Dedifferentiated amniotic fluid mesenchymal stem cell (primary cell): ENCODE results near the gene GPR32.
"Not testable (repeated sequence)": the region's sequence is repeated elsewhere in the genome, so short reads cannot be mapped to it uniquely, and the experiment has no call there.

Experiments
- DNase-seq: peaks from one replicate; pipeline ENCODE4 v3.0.0-alpha.2; 2016; ENCODE audit errors: extremely low spot score

Gene GPR32

GRCh38 chr19:50747141-50747540 lies 23.1 kb upstream of the GPR32 start:
- not testable (repeated sequence) for DNase-seq

GRCh38 chr19:50749490-50749889 lies 20.8 kb upstream of the GPR32 start:
- no peak for DNase-seq

GRCh38 chr19:50750010-50750409 lies 20.3 kb upstream of the GPR32 start:
- no peak for DNase-seq

GRCh38 chr19:50753879-50754278 lies 16.4 kb upstream of the GPR32 start:
- no peak for DNase-seq

GRCh38 chr19:50756244-50756643 lies 14.0 kb upstream of the GPR32 start:
- not testable (repeated sequence) for DNase-seq

GRCh38 chr19:50757624-50758023 lies 12.6 kb upstream of the GPR32 start:
- DNase-seq, result not testable (repeated sequence)

GRCh38 chr19:50759076-50759475 lies 11.2 kb upstream of the GPR32 start:
- not testable (repeated sequence) for DNase-seq

GRCh38 chr19:50759886-50760285 lies 10.4 kb upstream of the GPR32 start:
- DNase-seq, result no peak

GRCh38 chr19:50761501-50761900 lies 8.8 kb upstream of the GPR32 start:
- DNase-seq, result not testable (repeated sequence)

GRCh38 chr19:50763521-50763920 lies 6.7 kb upstream of the GPR32 start:
- not testable (repeated sequence) for DNase-seq

- DNase-seq, result no peak
Measured at GRCh38 chr19:50764409-50764808, 5.9 kb upstream of the GPR32 start.

- not testable (repeated sequence) for DNase-seq
Measured at GRCh38 chr19:50766746-50767145, 3.5 kb upstream of the GPR32 start.

- not testable (repeated sequence) for DNase-seq
Measured at GRCh38 chr19:50767263-50767662, 3.0 kb upstream of the GPR32 start.

GRCh38 chr19:50768277-50768676 lies 2.0 kb upstream of the GPR32 start:
- no peak for DNase-seq

GRCh38 chr19:50770888-50771287 lies 624 bp downstream of the GPR32 start:
- no peak for DNase-seq

GRCh38 chr19:50772476-50772875 lies 2.2 kb downstream of the GPR32 start:
- DNase-seq, result no peak

GRCh38 chr19:50772912-50773311 lies 2.6 kb downstream of the GPR32 start:
- not testable (repeated sequence) for DNase-seq

- DNase-seq, result not testable (repeated sequence)
Measured at GRCh38 chr19:50773454-50773853, 3.2 kb downstream of the GPR32 start.

- no peak for DNase-seq
Measured at GRCh38 chr19:50776131-50776530, 5.9 kb downstream of the GPR32 start.

- no peak for DNase-seq
Measured at GRCh38 chr19:50777261-50777660, 7.0 kb downstream of the GPR32 start.

GRCh38 chr19:50777830-50778303 lies 7.6 kb downstream of the GPR32 start:
- no peak for DNase-seq

GRCh38 chr19:50778906-50779430 lies 8.7 kb downstream of the GPR32 start:
- DNase-seq, result no peak

GRCh38 chr19:50779504-50780457 lies 9.5 kb downstream of the GPR32 start:
- DNase-seq, result no peak
